ENCODE data around the gene UGT1A10. TPM values are rescaled to one million over a fixed set of nuclear protein-coding genes. Genes with fewer than 3 reads are reported as not detected.

Gene UGT1A10
- total and polyA plus RNA-seq, 2 donors (not counting 3 experiments of a cell fraction or from before 2014, with no cell fraction given) = not detected

GRCh38 chr2:233712611-233713261 lies 76.5 kb downstream of the UGT1A10 start, which contains the start of gene UGT1A5:
TSS of gene UGT1A5 (plus strand) at chr2:233712907. CDS start at chr2:233712992, 85 bp downstream.
- no peaks in the 10 kb centered on the region for H3K36me3 ChIP-seq (ENCODE audit: control insufficient read depth in 2 of 2, extremely low read depth in 1 of 2, insufficient read depth in 2 of 2, low read length in 2 of 2)
- H3K27ac ChIP-seq (ENCODE audit: insufficient read depth, low read depth, low read length) = no peak within 1 kb of the TSS
- H2AFZ ChIP-seq (ENCODE audit: low read depth, low read length) = no peak within 1 kb of the TSS
- no peak within 1 kb of the TSS for H3K9ac ChIP-seq (replicated peaks; ENCODE audit: extremely low read depth, insufficient read depth, low read length)
- no peaks in the 10 kb centered on the region for H4K20me1 ChIP-seq (replicated peaks; ENCODE audit: control insufficient read depth, extremely low read depth, insufficient read depth, low read length)
- H3K4me3 ChIP-seq (replicated peaks in 1 of 3; ENCODE audit: insufficient read depth in 1 of 3, low read depth in 1 of 3, low read length in 3 of 3) = no peak within 1 kb of the TSS
- FAIRE-seq = no peak
- intact Hi-C loops (cut with micrococcal nuclease) = no loop called here
- H3K79me2 ChIP-seq (ENCODE audit: control insufficient read depth, insufficient read depth, low read length) = no peaks in the 10 kb centered on the region
- TF ChIP-seq POLR2A (IDR thresholded peaks at IDR 0.05; ENCODE audit: low read depth, low read length) (no peak), MAX (IDR thresholded peaks at IDR 0.05; ENCODE audit: insufficient read depth, insufficient read length) (no peak), MYC (IDR thresholded peaks at IDR 0.05; ENCODE audit: low read depth, low read length) (no peak), FOS (IDR thresholded peaks at IDR 0.05; ENCODE audit: borderline replicate concordance, insufficient read depth, low read length) (no peak), EZH2 (IDR thresholded peaks at IDR 0.05; ENCODE audit: borderline replicate concordance, low read depth, low read length, severe bottlenecking) (no peak), POLR2AphosphoS5 (IDR thresholded peaks at IDR 0.05; ENCODE audit: insufficient read depth, low read depth, low read length) (no peak), JUN (IDR thresholded peaks at IDR 0.05; ENCODE audit: borderline replicate concordance, insufficient read depth, insufficient read length, low read depth) (no peak), GATA2 (IDR thresholded peaks at IDR 0.05; ENCODE audit: insufficient read depth, insufficient read length, low read depth, low read length) (no peak)
- TF ChIP-seq, protein P1, sequence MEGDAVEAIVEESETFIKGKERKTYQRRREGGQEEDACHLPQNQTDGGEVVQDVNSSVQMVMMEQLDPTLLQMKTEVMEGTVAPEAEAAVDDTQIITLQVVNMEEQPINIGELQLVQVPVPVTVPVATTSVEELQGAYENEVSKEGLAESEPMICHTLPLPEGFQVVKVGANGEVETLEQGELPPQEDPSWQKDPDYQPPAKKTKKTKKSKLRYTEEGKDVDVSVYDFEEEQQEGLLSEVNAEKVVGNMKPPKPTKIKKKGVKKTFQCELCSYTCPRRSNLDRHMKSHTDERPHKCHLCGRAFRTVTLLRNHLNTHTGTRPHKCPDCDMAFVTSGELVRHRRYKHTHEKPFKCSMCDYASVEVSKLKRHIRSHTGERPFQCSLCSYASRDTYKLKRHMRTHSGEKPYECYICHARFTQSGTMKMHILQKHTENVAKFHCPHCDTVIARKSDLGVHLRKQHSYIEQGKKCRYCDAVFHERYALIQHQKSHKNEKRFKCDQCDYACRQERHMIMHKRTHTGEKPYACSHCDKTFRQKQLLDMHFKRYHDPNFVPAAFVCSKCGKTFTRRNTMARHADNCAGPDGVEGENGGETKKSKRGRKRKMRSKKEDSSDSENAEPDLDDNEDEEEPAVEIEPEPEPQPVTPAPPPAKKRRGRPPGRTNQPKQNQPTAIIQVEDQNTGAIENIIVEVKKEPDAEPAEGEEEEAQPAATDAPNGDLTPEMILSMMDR (IDR thresholded peaks at IDR 0.05; ENCODE audit: extremely low read depth in 1 of 2, insufficient read depth in 1 of 2, low read depth in 1 of 2, low read length in 2 of 2) = no peak
- dilution Hi-C loops (cut with MboI; ENCODE audit: extremely low pct_ligation_motif_present, low sequenced_read_pairs) = no loop called here
- H3K4me1 ChIP-seq (ENCODE audit: control insufficient read depth, extremely low read depth, insufficient read depth, low read length) = peaks cover 2% of the 10 kb centered on the region
- no peak for DNase-seq (ENCODE audit: low read depth, low spot score)
- no peaks in the 10 kb centered on the region for H3K9me1 ChIP-seq (replicated peaks; ENCODE audit: control insufficient read depth, extremely low read depth, insufficient read depth, low read length)
- peaks cover 0 to 5% of the 10 kb centered on the region in 2 experiments for H3K27me3 ChIP-seq (ENCODE audit: control insufficient read depth in 2 of 2, insufficient read depth in 2 of 2, low read length in 2 of 2)
- BruUV-seq (replicated peaks) = no TSS peak
- no peak within 1 kb of the TSS for H3K4me2 ChIP-seq (ENCODE audit: insufficient read depth, low read length)
- ChIA-PET POLR2A (no interaction called here), CTCF (interaction anchor here (0.9 to 4.4 kb wide), 9 partner anchors 9 to 1404 kb away, joined by 3 to 74 read pairs (median 10); partner anchors contain the start of gene USP40)
- H3K9me3 ChIP-seq (replicated peaks; ENCODE audit: control insufficient read depth, insufficient read depth, low read length) = no peaks in the 10 kb centered on the region
